ENCODE measurements around the gene TSHR. TPM values are rescaled to one million over a fixed set of nuclear protein-coding genes. Genes with fewer than 3 reads are reported as not detected.
A peak's percentile ranks its signal among the peaks of the same experiment; 100 is the strongest.

TSHR gene
- total RNA-seq, 2 donors from 2014 or later = not detected

GRCh38 chr14:81127785-81128184 lies 172.4 kb downstream of the TSHR start:
- no peaks in the 10 kb centered on the region for H3K36me3 Mint-ChIP-seq
- ATAC-seq (no peak), DNase-seq (ENCODE audit: low spot score in 2 of 2) (no peak)
- H3K27ac Mint-ChIP-seq = no peak overlapping the region
- no peaks in the 10 kb centered on the region for H3K9me3 Mint-ChIP-seq

GRCh38 chr14:81129242-81129641 lies 173.8 kb downstream of the TSHR start:
- DNase-seq (ENCODE audit: low spot score in 2 of 2) = no peak
- H3K9me3 Mint-ChIP-seq = no peaks in the 10 kb centered on the region
- no peak for ATAC-seq
- H3K27ac Mint-ChIP-seq = no peak overlapping the region
- no peaks in the 10 kb centered on the region for H3K36me3 Mint-ChIP-seq

- Mint-ChIP-seq H3K9me3 (no peaks in the 10 kb centered on the region), H3K27ac (no peak overlapping the region), H3K36me3 (peaks cover 0 to 4% of the 10 kb centered on the region in 2 donors)
- no peak for DNase-seq (ENCODE audit: low spot score in 2 of 2)
- no peak for ATAC-seq
These were observed 177.0 kb downstream of the TSHR start for GRCh38 chr14:81132468-81132867.

GRCh38 chr14:81133400-81133799 lies 178.0 kb downstream of the TSHR start:
- DNase-seq (ENCODE audit: low spot score in 2 of 2) = no peak
- ATAC-seq = no peak
- Mint-ChIP-seq H3K36me3 (peaks cover 0 to 4% of the 10 kb centered on the region in 2 donors), H3K9me3 (no peaks in the 10 kb centered on the region), H3K27ac (no peak overlapping the region)

- H3K27ac Mint-ChIP-seq = no peak overlapping the region
- no peaks in the 10 kb centered on the region for H3K9me3 Mint-ChIP-seq
- H3K36me3 Mint-ChIP-seq = peaks cover 0 to 4% of the 10 kb centered on the region in 2 donors
- ATAC-seq (no peak), DNase-seq (ENCODE audit: low spot score in 2 of 2) (no peak)
These were observed 181.9 kb downstream of the TSHR start for GRCh38 chr14:81137316-81137715.

GRCh38 chr14:81138429-81138828 lies 183.0 kb downstream of the TSHR start:
- peaks cover under 1 to 3% of the 10 kb centered on the region in 2 donors for H3K9me3 Mint-ChIP-seq
- DNase-seq (ENCODE audit: low spot score in 2 of 2) = no peak
- peaks cover 0 to 5% of the 10 kb centered on the region in 2 donors for H3K36me3 Mint-ChIP-seq
- no peak for ATAC-seq
- no peak overlapping the region for H3K27ac Mint-ChIP-seq

- Mint-ChIP-seq H3K9me3 (peaks cover 7 to 8% of the 10 kb centered on the region in 2 donors), H3K27ac (no peak overlapping the region), H3K36me3 (peaks cover 0 to 8% of the 10 kb centered on the region in 2 donors)
- no peak for DNase-seq (ENCODE audit: low spot score in 2 of 2)
- no peak for ATAC-seq
These were observed 186.0 kb downstream of the TSHR start for GRCh38 chr14:81141426-81141825.

- Mint-ChIP-seq H3K9me3 (peaks cover 7 to 8% of the 10 kb centered on the region in 2 donors), H3K36me3 (peaks cover 0 to 8% of the 10 kb centered on the region in 2 donors), H3K27ac (no peak overlapping the region)
- DNase-seq (ENCODE audit: low spot score in 2 of 2) = no peak
- ATAC-seq = no peak
These were observed 188.4 kb downstream of the TSHR start for GRCh38 chr14:81143793-81144192.

GRCh38 chr14:81144824-81145603 lies 189.6 kb downstream of the TSHR start:
- H3K9me3 Mint-ChIP-seq = peaks cover 7 to 8% of the 10 kb centered on the region in 2 donors
- peaks cover 0 to 8% of the 10 kb centered on the region in 2 donors for H3K36me3 Mint-ChIP-seq
- no peak for DNase-seq (ENCODE audit: low spot score in 2 of 2)
- no peak overlapping the region for H3K27ac Mint-ChIP-seq
- no peak for ATAC-seq

GRCh38 chr14:81147140-81147897 lies 191.9 kb downstream of the TSHR start:
- H3K27ac Mint-ChIP-seq = no peak overlapping the region
- no peak for DNase-seq (ENCODE audit: low spot score in 2 of 2)
- H3K36me3 Mint-ChIP-seq = peaks cover 0 to 8% of the 10 kb centered on the region in 2 donors
- H3K9me3 Mint-ChIP-seq = peaks cover 7 to 8% of the 10 kb centered on the region in 2 donors
- peak in 1 of 2 donors; percentile 26 for ATAC-seq

- Mint-ChIP-seq H3K36me3 (peaks cover 0 to 5% of the 10 kb centered on the region in 2 donors), H3K9me3 (peaks cover 3 to 4% of the 10 kb centered on the region in 2 donors), H3K27ac (no peak overlapping the region)
- no peak for DNase-seq (ENCODE audit: low spot score in 2 of 2)
- no peak for ATAC-seq
These were observed 193.2 kb downstream of the TSHR start for GRCh38 chr14:81148635-81149034.

- Mint-ChIP-seq H3K27ac (peak overlapping the region in 1 of 2 donors; percentile 41), H3K36me3 (peaks cover 0 to 7% of the 10 kb centered on the region in 2 donors), H3K9me3 (peaks cover 0 to 6% of the 10 kb centered on the region in 2 donors)
- ATAC-seq (peak; percentile 97 to 99), DNase-seq (ENCODE audit: low spot score in 2 of 2) (no peak)
These were observed 197.8 kb downstream of the TSHR start for GRCh38 chr14:81153187-81153586.

- H3K36me3 Mint-ChIP-seq = peaks cover 0 to 7% of the 10 kb centered on the region in 2 donors
- H3K9me3 Mint-ChIP-seq = peaks cover 0 to 10% of the 10 kb centered on the region in 2 donors
- no peak overlapping the region for H3K27ac Mint-ChIP-seq
- DNase-seq (ENCODE audit: low spot score in 2 of 2) (no peak), ATAC-seq (no peak)
These were observed 202.0 kb downstream of the TSHR start for GRCh38 chr14:81157431-81157830.

GRCh38 chr14:81161088-81161487 lies 205.7 kb downstream of the TSHR start:
- DNase-seq (ENCODE audit: low spot score in 2 of 2) = no peak
- ATAC-seq = no peak
- Mint-ChIP-seq H3K27ac (no peak overlapping the region), H3K9me3 (peaks cover 0 to 4% of the 10 kb centered on the region in 2 donors), H3K36me3 (no peaks in the 10 kb centered on the region)

- no peak overlapping the region for H3K27ac Mint-ChIP-seq
- DNase-seq (ENCODE audit: low spot score in 2 of 2) = no peak
- no peaks in the 10 kb centered on the region for H3K36me3 Mint-ChIP-seq
- H3K9me3 Mint-ChIP-seq = peaks cover 0 to 4% of the 10 kb centered on the region in 2 donors
- no peak for ATAC-seq
These were observed 206.3 kb downstream of the TSHR start for GRCh38 chr14:81161749-81162148.

GRCh38 chr14:81162941-81163340 lies 207.5 kb downstream of the TSHR start:
- DNase-seq (ENCODE audit: low spot score in 2 of 2) = no peak
- no peak for ATAC-seq
- H3K27ac Mint-ChIP-seq = no peak overlapping the region
- H3K36me3 Mint-ChIP-seq = no peaks in the 10 kb centered on the region
- H3K9me3 Mint-ChIP-seq = peaks cover 0 to 4% of the 10 kb centered on the region in 2 donors

GRCh38 chr14:81164167-81164774 lies 208.8 kb downstream of the TSHR start:
- peak; percentile 100 for ATAC-seq
- Mint-ChIP-seq H3K9me3 (peaks cover 0 to 4% of the 10 kb centered on the region in 2 donors), H3K27ac (peak overlapping the region in 1 of 2 donors; percentile 46), H3K36me3 (no peaks in the 10 kb centered on the region)
- DNase-seq (ENCODE audit: low spot score in 2 of 2) = peak; percentile 72 to 73
